Mesenteric fat pad (tissue), 1 donor: ENCODE measurements around the gene CDKAL1. TPM values are rescaled to one million over a fixed set of nuclear protein-coding genes. Genes with fewer than 3 reads are reported as not detected.
"Not testable (repeated sequence)": the region's sequence is repeated elsewhere in the genome, so short reads cannot be mapped to it uniquely, and the experiment has no call there.

Experiments used
- DNase-seq: peaks from one replicate; pipeline ENCODE4 v3.0.0-alpha.2; 2020; ENCODE audit warnings: low spot score
- total RNA-seq: library from RNA; stranded (reverse); fragmentation: NEBNext Ultra II Directional; extraction: Animal tissue kit (Norgen Biotek cat#: 25700); gene quantifications from one replicate; pipeline ENCODE4 v1.2.1, GENCODE V29; 2021
- donor health status: DM: yes; HTN: yes; CAD: no.

The CDKAL1 gene
- total RNA-seq, 1 donor from 2014 or later, result 13.2 TPM

- DNase-seq, result no peak
These were observed 198.6 kb downstream of the CDKAL1 start for GRCh38 chr6:20732896-20733295.

DNA sequence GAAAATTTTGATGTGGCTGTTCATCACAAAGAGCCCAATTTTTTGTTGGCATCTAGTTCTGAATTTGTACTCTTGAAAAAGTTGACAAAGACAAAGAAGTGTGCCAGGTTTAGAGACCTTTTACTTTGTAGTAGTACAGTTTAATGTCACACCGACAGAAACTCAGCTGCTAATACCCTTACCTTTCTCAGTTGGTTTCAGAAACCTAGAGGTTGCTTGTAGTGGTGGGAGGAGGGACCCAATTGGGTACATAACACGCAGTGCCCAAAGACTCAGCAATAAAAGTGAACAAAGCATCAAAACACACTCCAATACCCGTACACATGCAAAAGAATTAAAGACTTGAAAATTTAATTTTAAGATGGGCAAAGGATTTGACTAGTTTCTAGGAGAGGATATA lies 203.7 kb downstream of the CDKAL1 start:
- no peak for DNase-seq

GRCh38 chr6:20740088-20740487 lies 205.8 kb downstream of the CDKAL1 start:
- no peak for DNase-seq

DNA sequence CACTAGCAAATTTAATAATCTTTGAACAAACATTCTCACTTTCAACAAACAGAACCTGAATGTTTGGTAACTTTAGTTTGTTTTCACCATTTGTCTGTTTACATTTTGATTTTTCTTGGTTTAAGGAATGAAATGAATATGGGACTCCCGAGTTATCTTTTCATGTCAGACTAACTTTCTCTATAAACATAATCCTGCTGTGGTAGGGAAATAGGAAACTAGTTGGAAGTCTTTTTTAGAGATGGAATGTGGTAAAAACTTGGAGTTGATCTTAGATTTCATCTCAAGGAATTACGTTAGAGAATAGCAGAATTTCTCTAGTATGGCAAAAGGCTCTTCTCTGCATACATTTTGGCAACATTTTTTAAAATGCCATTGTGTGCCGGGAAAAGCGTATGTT lies 206.5 kb downstream of the CDKAL1 start:
- DNase-seq, result no peak

GRCh38 chr6:20741490-20741889 lies 207.2 kb downstream of the CDKAL1 start:
- DNase-seq, result no peak

DNA sequence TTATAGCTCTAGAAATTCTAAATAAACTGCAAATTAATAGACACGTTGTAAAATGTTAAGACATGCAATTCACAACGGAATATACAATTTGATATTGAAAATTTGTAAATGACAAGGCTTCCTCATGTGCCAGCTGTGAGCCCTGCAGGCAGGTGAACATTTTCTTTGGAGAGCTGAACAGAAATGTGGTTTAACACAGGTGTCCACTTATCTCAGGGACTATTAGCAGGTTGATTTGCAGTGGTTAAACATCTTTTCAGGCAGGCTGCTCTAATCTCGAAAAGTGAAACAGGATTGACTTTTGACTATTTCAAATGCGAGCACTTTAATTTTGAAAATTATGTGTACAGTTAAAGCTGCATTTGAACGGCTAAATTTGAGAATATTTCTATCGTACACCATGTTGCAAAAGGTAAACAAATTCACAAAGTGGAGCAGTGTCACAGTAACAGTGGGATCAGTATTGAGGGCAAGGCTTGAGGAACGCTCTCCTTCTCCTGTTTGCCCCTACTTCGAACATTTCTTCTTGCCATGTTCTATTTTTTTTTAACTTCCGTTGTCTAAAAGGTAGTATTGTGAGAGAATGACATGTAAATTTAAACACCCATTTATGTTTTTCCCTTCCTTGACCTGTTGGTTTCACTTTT lies 210.8 kb downstream of the CDKAL1 start:
- no peak for DNase-seq

DNA sequence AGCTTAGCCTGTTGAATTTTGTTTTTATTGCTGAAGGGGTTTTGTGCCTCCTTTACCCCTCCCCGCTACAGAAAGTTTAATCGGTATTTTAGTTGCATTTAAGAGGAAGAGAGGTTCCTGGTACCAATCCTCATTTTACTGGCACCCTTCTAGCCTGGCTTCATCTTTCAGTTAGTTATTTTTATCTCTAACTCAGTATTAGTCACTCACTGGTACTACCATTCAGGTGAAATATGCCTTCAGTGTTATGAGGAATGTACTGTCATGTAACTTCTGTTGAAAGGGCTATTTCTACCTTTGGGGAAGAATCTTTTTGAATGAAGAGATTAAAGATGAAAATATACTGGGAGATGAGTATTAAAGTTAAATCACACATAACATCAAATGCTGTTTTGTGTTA lies 211.8 kb downstream of the CDKAL1 start:
- no peak for DNase-seq

- DNase-seq, result no peak
These were observed 212.7 kb downstream of the CDKAL1 start for GRCh38 chr6:20746805-20747558.

DNA sequence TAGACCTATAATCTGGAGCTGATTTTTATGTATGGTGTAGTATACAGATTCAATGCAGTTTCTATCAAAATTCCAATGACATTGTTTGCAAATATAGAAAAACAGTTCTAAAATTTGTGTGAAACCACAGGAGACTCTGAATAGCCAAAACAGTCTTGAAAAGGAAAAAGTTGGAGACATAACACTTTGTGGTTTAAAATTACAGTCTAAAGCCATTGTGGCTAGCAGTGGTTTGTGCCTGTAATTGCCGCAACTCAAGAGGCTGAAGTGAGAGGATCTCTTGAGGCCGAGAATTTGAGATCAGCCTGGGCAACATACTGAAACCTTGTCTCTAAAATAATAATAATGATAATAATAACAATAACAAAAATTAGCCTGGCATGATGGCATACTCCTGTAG lies 213.7 kb downstream of the CDKAL1 start:
- DNase-seq, result no peak

DNA sequence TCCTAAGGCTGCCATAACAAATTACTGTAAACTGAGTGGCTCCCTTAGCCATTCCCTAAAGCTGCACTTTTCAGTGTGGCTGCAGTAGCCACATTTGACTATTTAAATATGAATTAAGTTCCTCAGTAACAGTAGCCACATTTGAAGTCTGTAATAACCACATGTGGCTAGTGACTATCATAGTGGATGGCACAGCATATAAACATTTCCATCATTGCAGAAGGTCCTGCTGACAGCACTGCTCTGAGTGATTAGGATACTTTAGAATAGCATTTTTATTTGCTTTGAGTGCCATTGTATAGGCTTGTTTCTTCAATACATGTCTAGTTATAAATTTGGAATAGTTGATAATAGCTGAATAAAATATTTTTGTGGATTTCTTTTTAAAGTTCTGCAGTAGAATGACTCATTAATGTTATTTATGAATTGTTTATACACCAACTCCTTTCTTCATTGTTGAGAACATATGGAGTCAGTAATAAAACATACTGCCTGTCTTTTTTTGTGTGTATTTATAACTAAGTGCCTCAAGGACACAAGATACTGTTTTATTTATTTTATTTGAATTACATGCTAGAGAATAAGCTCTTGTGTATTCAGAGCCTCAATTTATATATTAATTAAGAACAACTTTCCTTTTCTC lies 217.2 kb downstream of the CDKAL1 start:
- no peak for DNase-seq

- no peak for DNase-seq
These were observed 221.4 kb downstream of the CDKAL1 start for GRCh38 chr6:20755631-20756030.

DNA sequence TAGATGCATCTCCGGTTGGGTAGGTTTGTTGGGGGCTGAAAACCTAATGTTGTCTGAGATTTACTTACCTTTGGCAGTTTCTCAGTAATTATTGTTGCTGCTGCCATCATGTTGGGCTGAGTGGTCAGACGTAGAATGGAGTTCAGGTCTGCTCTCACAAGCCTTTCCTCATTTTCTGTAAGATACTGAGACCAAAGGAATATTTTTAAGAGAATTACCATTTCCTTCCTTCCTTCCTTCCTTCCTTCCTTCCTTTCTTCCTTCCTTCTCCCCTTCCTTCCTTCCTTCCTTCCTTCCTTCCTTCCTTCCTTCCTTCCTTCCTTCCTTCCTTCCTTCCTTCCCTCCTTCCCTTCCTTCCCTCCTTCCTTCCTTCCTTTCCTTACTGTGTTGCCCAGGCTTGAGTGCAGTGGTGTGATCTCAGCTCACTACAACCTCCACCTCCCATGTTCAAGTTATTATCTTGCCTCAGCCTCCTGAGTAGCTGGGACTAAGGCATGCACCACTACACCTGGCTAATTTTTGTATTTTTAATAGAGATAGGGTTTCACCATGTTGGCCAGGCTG lies 222.4 kb downstream of the CDKAL1 start:
- DNase-seq, result not testable (repeated sequence)

DNA sequence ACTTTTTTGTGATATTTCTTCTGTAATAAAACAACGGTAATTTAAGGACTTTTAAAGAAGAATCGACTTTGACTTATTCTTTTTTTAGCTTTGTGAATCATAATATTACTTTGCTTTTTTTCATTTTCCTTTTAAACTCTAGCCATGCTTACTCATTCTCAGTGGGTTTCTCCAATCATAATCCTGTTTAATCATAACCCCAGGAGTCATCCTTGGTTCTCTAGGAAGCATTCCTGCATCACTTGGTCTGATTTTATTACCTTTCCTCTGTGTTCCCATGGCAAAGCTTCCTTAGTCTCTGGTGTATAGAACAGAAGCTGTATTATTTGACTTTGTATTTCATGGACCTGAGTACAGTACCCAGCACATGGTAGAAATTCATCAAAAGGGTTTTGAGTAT lies 223.5 kb downstream of the CDKAL1 start:
- no peak for DNase-seq

- no peak for DNase-seq
These were observed 229.0 kb downstream of the CDKAL1 start for GRCh38 chr6:20763296-20763695.

- DNase-seq, result no peak
These were observed 235.4 kb downstream of the CDKAL1 start for GRCh38 chr6:20769631-20770030.

DNA sequence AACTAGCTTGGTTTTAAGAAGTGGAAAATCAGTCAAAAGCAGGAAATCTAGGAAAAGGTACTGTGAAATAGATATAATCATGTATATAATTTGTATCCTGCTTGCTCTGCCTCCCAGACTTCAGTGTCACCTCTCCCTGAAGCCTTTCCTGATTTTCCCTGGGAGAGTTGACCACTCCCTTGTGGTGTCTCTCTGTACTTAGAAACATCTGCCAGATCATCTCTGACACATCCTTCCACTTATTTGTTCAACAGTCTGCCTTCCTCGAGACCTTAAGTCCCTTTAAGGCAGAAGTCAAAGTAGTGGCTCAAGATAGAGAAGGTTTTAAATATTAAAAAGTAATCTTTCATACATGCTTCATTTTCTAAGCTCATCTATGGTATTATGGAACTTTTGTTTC lies 236.5 kb downstream of the CDKAL1 start:
- no peak for DNase-seq

DNA sequence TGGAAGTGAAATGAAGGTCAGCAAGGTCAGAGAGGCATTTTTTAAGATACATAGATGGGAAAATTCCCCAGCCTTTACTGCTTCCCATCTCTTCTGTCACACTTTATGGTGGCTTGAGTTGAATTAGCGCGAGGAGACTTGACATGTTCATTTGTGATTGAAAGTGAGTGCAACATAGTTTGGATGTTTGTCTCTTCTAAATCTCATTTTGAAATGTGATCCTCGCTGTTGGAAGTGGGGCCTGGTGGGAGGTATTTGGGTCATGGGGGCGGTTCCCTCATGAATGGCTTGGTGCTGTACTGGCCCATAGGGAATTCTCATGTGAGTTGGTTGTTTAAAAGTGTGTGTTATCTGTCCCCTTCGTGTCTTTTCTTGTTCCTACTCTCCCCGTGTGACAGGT lies 237.2 kb downstream of the CDKAL1 start:
- DNase-seq, result no peak

- DNase-seq, result no peak
These were observed 239.6 kb downstream of the CDKAL1 start for GRCh38 chr6:20773822-20774221.

DNA sequence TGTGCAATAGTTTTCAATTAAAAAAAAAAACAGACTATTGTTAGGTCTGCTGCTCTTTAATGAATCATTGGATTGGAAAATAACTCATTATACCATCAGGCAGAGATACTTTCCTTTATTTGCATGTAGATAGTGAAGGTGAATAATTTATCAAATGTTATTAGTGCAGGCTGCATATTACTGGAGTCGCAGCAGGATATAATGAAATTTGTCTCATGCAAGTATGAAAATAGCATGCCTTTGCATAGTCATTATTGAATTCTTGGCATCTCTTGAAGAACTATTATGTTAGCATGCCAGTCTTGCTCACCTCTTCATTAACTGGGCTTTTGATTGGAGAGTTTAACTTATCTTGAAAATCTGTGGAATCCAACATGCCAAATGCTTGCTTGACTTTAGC lies 241.7 kb downstream of the CDKAL1 start:
- DNase-seq, result no peak

DNA sequence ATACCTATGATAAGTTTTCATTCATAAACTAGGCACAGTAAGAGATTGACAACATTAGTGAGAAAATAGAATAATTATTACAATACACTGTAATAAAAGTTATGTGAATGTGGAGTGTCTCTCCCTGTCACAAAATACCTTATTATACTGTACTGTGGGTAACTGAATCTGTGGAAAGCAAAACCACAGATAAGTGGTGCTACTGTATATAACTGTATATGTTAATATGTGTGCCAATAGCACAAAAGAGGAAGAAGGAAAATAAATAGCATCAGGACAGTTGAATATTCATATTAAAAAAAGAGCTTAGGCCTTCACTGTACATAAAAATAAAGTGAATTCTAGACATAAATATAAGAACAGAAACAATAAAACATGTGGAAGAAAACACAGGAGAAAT lies 243.5 kb downstream of the CDKAL1 start:
- DNase-seq, result no peak

- no peak for DNase-seq
These were observed 244.2 kb downstream of the CDKAL1 start for GRCh38 chr6:20778459-20778858.

DNA sequence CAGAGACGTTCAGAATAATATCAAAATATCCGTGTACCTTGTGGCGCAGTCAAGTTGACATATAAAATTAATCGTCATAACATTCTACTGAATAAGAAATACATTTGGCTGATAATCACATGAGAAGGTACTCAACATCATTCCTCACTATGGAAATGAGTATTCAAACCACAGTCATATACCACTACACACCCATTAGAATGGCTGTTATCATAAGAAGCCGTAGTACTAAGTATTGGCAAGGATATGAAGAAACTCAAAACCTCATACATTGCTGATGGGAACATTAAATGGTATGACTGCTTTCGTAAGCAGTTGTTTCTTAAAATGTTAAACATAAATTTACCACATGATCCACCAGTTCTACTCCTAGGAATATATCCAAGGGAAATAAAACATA lies 244.7 kb downstream of the CDKAL1 start:
- no peak for DNase-seq
